Heart left ventricle (tissue), 16 donors: ENCODE measurements around the gene SLC22A14. TPM values are rescaled to one million over a fixed set of nuclear protein-coding genes. Genes with fewer than 3 reads are reported as not detected.

Experiments
- ATAC-seq, 4 donors: fragments of 200-7000 bp; cut with Tn5 transposase; one replicate each; pipeline ENCODE4 v1.9.1; 2020 to 2022; ENCODE audit warnings: moderate library complexity in 4 of 4, mild to moderate bottlenecking in 3 of 4, moderate number of reproducible peaks in 1 of 4
- DNase-seq, 5 donors: peaks; one replicate each; pipeline ENCODE4 v3.0.0-alpha.2; 2020
- H3K27ac ChIP-seq, 12 donors: fragments of 200-600 bp; sonication (generic) in 4 of 12; one replicate each; pipeline versions ENCODE4 v1.5.0 to v1.8.0; 2016 to 2022; ENCODE audit warnings: mild to moderate bottlenecking in 2 of 12
- H3K27me3 ChIP-seq, 9 donors: fragments of 200-600 bp; sonication (generic) in 2 of 9; one replicate each; pipeline versions ENCODE4 v1.5.1 to v1.8.0; 2016 to 2022; ENCODE audit warnings: mild to moderate bottlenecking in 3 of 9
- H3K36me3 ChIP-seq, 9 donors: fragments of 200-600 bp; sonication (generic) in 2 of 9; one replicate each; pipeline versions ENCODE4 v1.5.0 to v1.8.0; 2018 to 2022; ENCODE audit warnings: mild to moderate bottlenecking in 2 of 9
- H3K4me1 ChIP-seq, 12 donors: fragments of 200-600 bp; sonication (generic) in 4 of 12; one replicate each; pipeline versions ENCODE4 v1.5.0 to v1.8.0; 2016 to 2022; ENCODE audit warnings: mild to moderate bottlenecking in 3 of 12
- H3K4me3 ChIP-seq, 12 donors: fragments of 200-600 bp; sonication (generic) in 4 of 12; one replicate each; pipeline versions ENCODE4 v1.5.0 to v1.8.0; 2017 to 2022; ENCODE audit warnings: mild to moderate bottlenecking in 9 of 12, moderate library complexity in 4 of 12
- H3K9me3 ChIP-seq, 12 donors: fragments of 200-600 bp; sonication (generic) in 4 of 12; one replicate each; pipeline versions ENCODE4 v1.5.0 to v1.8.0; 2016 to 2022; ENCODE audit warnings: mild to moderate bottlenecking in 1 of 12
- CTCF ChIP-seq, 12 donors: fragments of 200-600 bp; sonication (generic) in 4 of 12; IDR thresholded peaks; one replicate each; pipeline versions ENCODE4 v1.5.0 to v1.8.0; 2018 to 2022; ENCODE audit warnings: antibody characterized with exemption in 12 of 12, mild to moderate bottlenecking in 5 of 12
- POLR2A ChIP-seq, 2 donors: fragments of 450-650 bp; IDR thresholded peaks; one replicate each; pipeline ENCODE4 v1.6.1; 2017; ENCODE audit warnings: antibody characterized with exemption in 2 of 2, mild to moderate bottlenecking in 2 of 2, moderate library complexity in 2 of 2
- WGBS, 4 donors: extraction: QIAGEN DNeasy Blood & Tissue Kit in 2 of 4; methylation state at CpG; one replicate each; pipeline versions ENCODE4 v1.1.5 to v1.1.7; 2013 to 2018; 5-methylcytosine and 5-hydroxymethylcytosine counted together
- intact Hi-C, 10 donors: fragments of 100-400 bp; cut with DNase I; formaldehyde crosslinking; loops; one replicate each; pipeline versions ENCODE4 v1.11.1 to v1.14.2; 2022
- polyA plus RNA-seq, 2 donors: library from polyadenylated mRNA; stranded (reverse); fragments of 200-250 nt; gene quantifications; one replicate each; pipeline ENCODE4 v1.2.3, GENCODE V29; 2013
- total RNA-seq, 9 donors: library from RNA; depleted of rRNA in 2 of 9; stranded (reverse); fragments of >200 nt in 2 of 9; fragmentation: NEBNext Ultra II Directional in 3 of 9; extraction: Animal tissue kit (Norgen Biotek cat#: 25700) in 3 of 9; gene quantifications; one replicate each; pipeline versions ENCODE4 v1.1.0 to v1.2.4, GENCODE V29; 2016 to 2023
- donor health status: ischemic (EF 13 %, LVEDD 7.1; RV severe dilation, severe dysfunction).
- donor health status: healthy with polysubstance abuse.
- donor health status: DM: no; HTN: yes; CAD: no.
- donor health status: DM: no; HTN: no; CAD: no.
- donor health status: ischemic (EF 25% LVEDD 6.9; RV normal size, moderate dysfunction).
- donor health status: ischemic (EF 25% LVEDD 5.7; RV mildly dilated, moderate dysfunction).
- donor health status: healthy.
- donor health status: DM: yes; HTN: yes; CAD: no.
- donor health status: ischemic (EF 35%, LVEDD 5.7; RV mildly dilated, moderate dysfunction).
- donor health status: nonischemic (EF 11% LVEDD 7.7; RV severe dilation, severe dysfunction).
- donor health status: DM: yes; HTN: yes; CAD: no.
- donor health status: PGD.
- donor health status: ischemic (EF 29% LVEDD 5.4; RV normal size, mild dysfunction).
- donor health status: nonischemic (EF 23%, LVEDD 6.1; RV moderate dilation, normal function).

SLC22A14 gene
- total and polyA plus RNA-seq, 11 donors, result 0.06 to 0.14 (median 0.12) TPM; not detected in 7

GRCh38 chr3:38245930-38246329 is 36.2 kb upstream of the SLC22A14 start:
- no peaks in the 10 kb centered on the region for H3K9me3 ChIP-seq
- H3K4me1 ChIP-seq, result peaks cover 0 to 9% (median 0%) of the 10 kb centered on the region in 12 donors
- DNase-seq (no peak), ATAC-seq (no peak)
- intact Hi-C loops, result loop anchor here in 2 of 10 donors (5.0 to 10.0 kb wide), 2 partner anchors 109 to 111 kb away; partner anchors contain the start of genes ACAA1 (in 2 of the 2) and MYD88 (in 2 of the 2)
- H3K36me3 ChIP-seq, result peaks cover 0 to 82% (median 51%) of the 10 kb centered on the region in 9 donors
- TF ChIP-seq POLR2A (IDR thresholded peaks at IDR 0.05) (no peak), CTCF (IDR thresholded peaks at IDR 0.05) (no peak)
- no peak overlapping the region for H3K27ac ChIP-seq
- WGBS, 4 donors, result 94 to 99% (median 94%) methylated on average over 4 of the region's 4 CpGs
- H3K27me3 ChIP-seq, result no peaks in the 10 kb centered on the region
- H3K4me3 ChIP-seq, result no peak overlapping the region

- H3K36me3 ChIP-seq, result peaks cover 0 to 90% (median 66%) of the 10 kb centered on the region in 9 donors
- peaks cover 0 to 9% (median 0%) of the 10 kb centered on the region in 12 donors for H3K4me1 ChIP-seq
- no peak for TF ChIP-seq POLR2A (IDR thresholded peaks at IDR 0.05)
- peak in 5 of 12 donors; percentile 4 to 34 (median 19) for TF ChIP-seq CTCF (IDR thresholded peaks at IDR 0.05)
- H3K27ac ChIP-seq, result no peak overlapping the region
- no peaks in the 10 kb centered on the region for H3K27me3 ChIP-seq
- H3K4me3 ChIP-seq, result no peak overlapping the region
- H3K9me3 ChIP-seq, result no peaks in the 10 kb centered on the region
- intact Hi-C loops, result loop anchor here in 2 of 10 donors (5.0 to 10.0 kb wide), 2 partner anchors 110 to 113 kb away; partner anchors contain the start of genes ACAA1 (in 2 of the 2) and MYD88 (in 2 of the 2)
- ATAC-seq (peak; percentile 78 to 96 (median 87)), DNase-seq (peak in 2 of 5 donors; percentile 18 to 24)
Measured at GRCh38 chr3:38247366-38248035, 34.6 kb upstream of the SLC22A14 start.

- H3K27ac ChIP-seq, result no peak overlapping the region
- no peak overlapping the region for H3K4me3 ChIP-seq
- peaks cover 0 to 100% (median 89%) of the 10 kb centered on the region in 9 donors for H3K36me3 ChIP-seq
- no peaks in the 10 kb centered on the region for H3K27me3 ChIP-seq
- DNase-seq (no peak), ATAC-seq (no peak)
- intact Hi-C loops, result loop anchor here in 2 of 10 donors (10.0 kb wide), 1 partner anchor 225 kb away; no protein-coding TSS in a partner anchor
- no peak for TF ChIP-seq POLR2A (IDR thresholded peaks at IDR 0.05)
- no peak for TF ChIP-seq CTCF (IDR thresholded peaks at IDR 0.05)
- peaks cover 0 to 9% (median 0%) of the 10 kb centered on the region in 12 donors for H3K4me1 ChIP-seq
- 95 to 99% (median 98%) methylated on average over 2 of the region's 2 CpGs for WGBS, 4 donors
- H3K9me3 ChIP-seq, result no peaks in the 10 kb centered on the region
Measured at GRCh38 chr3:38250198-38250597, 31.9 kb upstream of the SLC22A14 start.

GRCh38 chr3:38251197-38251596 is 30.9 kb upstream of the SLC22A14 start:
- no peaks in the 10 kb centered on the region for H3K9me3 ChIP-seq
- 54 to 79% (median 72%) methylated on average over 4 of the region's 4 CpGs for WGBS, 4 donors
- peaks cover 0 to 9% (median 0%) of the 10 kb centered on the region in 12 donors for H3K4me1 ChIP-seq
- TF ChIP-seq CTCF (IDR thresholded peaks at IDR 0.05), result no peak
- TF ChIP-seq POLR2A (IDR thresholded peaks at IDR 0.05), result no peak
- peak overlapping the region in 3 of 12 donors; percentile 1 to 33 (median 13) for H3K27ac ChIP-seq
- H3K4me3 ChIP-seq, result no peak overlapping the region
- DNase-seq (no peak), ATAC-seq (peak in 2 of 4 donors; percentile 80)
- H3K27me3 ChIP-seq, result no peaks in the 10 kb centered on the region
- intact Hi-C loops, result loop anchor here in 2 of 10 donors (10.0 kb wide), 1 partner anchor 224 kb away; no protein-coding TSS in a partner anchor
- peaks cover 0 to 97% (median 81%) of the 10 kb centered on the region in 9 donors for H3K36me3 ChIP-seq
